Testis (tissue), 3 donors: ENCODE measurements around the gene CACNG4. TPM values are rescaled to one million over a fixed set of nuclear protein-coding genes. Genes with fewer than 3 reads are reported as not detected.

Experiments
- DNase-seq: peaks from one replicate; pipeline ENCODE4 v3.0.0-alpha.2; 2019
- H3K27ac ChIP-seq, 2 donors: fragments of 200-600 bp; sonication (generic); one replicate each; pipeline ENCODE4 v1.5.1; 2019
- H3K27me3 ChIP-seq: fragments of 200-600 bp; sonication (generic); one replicate; pipeline ENCODE4 v1.5.1; 2019
- H3K36me3 ChIP-seq: fragments of 200-600 bp; sonication (generic); one replicate; pipeline ENCODE4 v1.5.1; 2017; ENCODE audit warnings: low read depth; ENCODE audit errors: missing control alignments
- H3K4me1 ChIP-seq: fragments of 200-600 bp; sonication (generic); one replicate; pipeline ENCODE4 v1.5.1; 2019
- H3K4me3 ChIP-seq, 2 donors: fragments of 200-600 bp; sonication (generic); one replicate each; pipeline ENCODE4 v1.5.1; 2017 to 2019
- H3K9me3 ChIP-seq: fragments of 200-600 bp; sonication (generic); one replicate; pipeline ENCODE4 v1.5.1; 2017
- POLR2A ChIP-seq: fragments of 450-650 bp; IDR thresholded peaks from one replicate; pipeline ENCODE4 v1.6.1; 2017; ENCODE audit warnings: antibody characterized with exemption, mild to moderate bottlenecking, moderate library complexity
- WGBS, 2 donors: methylation state at CpG; one replicate each; pipeline ENCODE4 v1.1.5; 2018; 5-methylcytosine and 5-hydroxymethylcytosine counted together
- intact Hi-C: fragments of 100-400 bp; cut with DNase I; formaldehyde crosslinking; loops from one replicate; pipeline ENCODE4 v1.15.1; 2023; ENCODE audit warnings: low total_unique reads
- polyA plus RNA-seq: library from polyadenylated mRNA; stranded (reverse); fragments of 350-450 nt; fragmentation: Illumina TruSeq; extraction: RNeasy Lipid Tissue Mini Kit (QIAGEN cat#74804); gene quantifications from one replicate; pipeline ENCODE4 v1.2.3, GENCODE V29; 2014; ENCODE audit warnings: low read depth, low replicate concordance; ENCODE audit not compliant: insufficient read depth
- total RNA-seq, 2 donors: library from RNA; depleted of rRNA; stranded (reverse); fragments of >200 nt; gene quantifications; one replicate each; pipeline ENCODE4 v1.2.3, GENCODE V29; 2016
- TF ChIP-seq, protein P1 (sequence below), 3 experiments: fragments of 450-650 bp in 2 of 3; fragments of 200-600 bp in 1 of 3; sonication (generic) in 1 of 3; IDR thresholded peaks; one replicate each; pipeline ENCODE4 v1.5.1; 2016 to 2019; ENCODE audit warnings: antibody characterized with exemption in 3 of 3, mild to moderate bottlenecking in 2 of 3, moderate library complexity in 1 of 3

Gene CACNG4
- total and polyA plus RNA-seq, 3 donors from 2014 or later = 0.16 to 0.81 (median 0.46) TPM

DNA sequence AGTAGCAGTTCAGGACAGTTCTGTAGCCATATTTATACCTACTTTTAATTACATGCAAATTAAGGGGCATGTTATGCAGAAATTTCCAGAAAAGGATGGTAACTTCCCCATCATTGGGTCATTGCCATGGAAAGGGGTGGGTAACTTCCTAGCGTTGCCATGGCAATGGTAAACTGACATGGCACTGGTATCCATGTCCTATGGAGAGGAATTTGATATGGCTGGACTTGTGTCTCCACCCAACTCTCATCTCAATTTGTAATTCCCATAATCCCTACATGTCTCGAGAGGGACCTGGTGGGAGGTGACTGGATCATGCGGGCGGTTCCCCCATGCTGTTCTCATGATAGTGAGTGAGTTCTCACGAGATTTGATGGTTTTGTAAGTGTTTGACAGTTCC, 35.6 kb upstream of the CACNG4 start:
- Histone ChIP-seq H3K4me3 (no peak overlapping the region), H3K9me3 (no peaks in the 10 kb centered on the region), H3K27me3 (no peaks in the 10 kb centered on the region), H3K27ac (no peak overlapping the region), H3K4me1 (no peaks in the 10 kb centered on the region), H3K36me3 (no peaks in the 10 kb centered on the region)
- TF ChIP-seq, protein P1, sequence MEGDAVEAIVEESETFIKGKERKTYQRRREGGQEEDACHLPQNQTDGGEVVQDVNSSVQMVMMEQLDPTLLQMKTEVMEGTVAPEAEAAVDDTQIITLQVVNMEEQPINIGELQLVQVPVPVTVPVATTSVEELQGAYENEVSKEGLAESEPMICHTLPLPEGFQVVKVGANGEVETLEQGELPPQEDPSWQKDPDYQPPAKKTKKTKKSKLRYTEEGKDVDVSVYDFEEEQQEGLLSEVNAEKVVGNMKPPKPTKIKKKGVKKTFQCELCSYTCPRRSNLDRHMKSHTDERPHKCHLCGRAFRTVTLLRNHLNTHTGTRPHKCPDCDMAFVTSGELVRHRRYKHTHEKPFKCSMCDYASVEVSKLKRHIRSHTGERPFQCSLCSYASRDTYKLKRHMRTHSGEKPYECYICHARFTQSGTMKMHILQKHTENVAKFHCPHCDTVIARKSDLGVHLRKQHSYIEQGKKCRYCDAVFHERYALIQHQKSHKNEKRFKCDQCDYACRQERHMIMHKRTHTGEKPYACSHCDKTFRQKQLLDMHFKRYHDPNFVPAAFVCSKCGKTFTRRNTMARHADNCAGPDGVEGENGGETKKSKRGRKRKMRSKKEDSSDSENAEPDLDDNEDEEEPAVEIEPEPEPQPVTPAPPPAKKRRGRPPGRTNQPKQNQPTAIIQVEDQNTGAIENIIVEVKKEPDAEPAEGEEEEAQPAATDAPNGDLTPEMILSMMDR (IDR thresholded peaks at IDR 0.05) = no peak
- no peak for TF ChIP-seq POLR2A
- WGBS, 2 donors = 92 to 93% methylated on average over 5 of the region's 5 CpGs
- intact Hi-C loops = no loop called here
- DNase-seq = no peak

DNA sequence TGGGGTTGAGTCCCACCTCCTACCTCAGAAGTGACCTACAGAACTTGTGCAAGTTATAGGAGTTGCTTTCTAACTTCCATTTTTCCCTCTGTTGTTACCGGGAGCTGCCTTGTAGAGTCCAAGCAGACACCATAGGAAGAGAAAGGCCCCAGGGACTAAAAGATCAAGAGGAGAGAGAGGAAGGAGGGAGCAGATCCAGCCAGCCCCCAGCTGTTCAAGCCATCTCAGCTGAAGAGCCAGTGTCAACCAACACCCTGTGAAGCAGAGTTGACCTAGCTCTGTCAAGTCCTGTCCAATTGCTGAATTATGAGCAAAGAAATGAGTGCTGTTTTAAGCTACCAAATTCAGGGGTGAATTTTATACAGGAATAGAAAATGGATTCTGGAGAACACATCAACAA, 34.9 kb upstream of the CACNG4 start:
- Histone ChIP-seq H3K27me3 (no peaks in the 10 kb centered on the region), H3K4me3 (no peak overlapping the region), H3K4me1 (no peaks in the 10 kb centered on the region), H3K36me3 (no peaks in the 10 kb centered on the region), H3K9me3 (no peaks in the 10 kb centered on the region), H3K27ac (no peak overlapping the region)
- 46 to 57% methylated on average over 1 of the region's 1 CpG for WGBS, 2 donors
- intact Hi-C loops = no loop called here
- no peak for TF ChIP-seq POLR2A
- TF ChIP-seq, protein P1 (IDR thresholded peaks at IDR 0.05) = no peak
- no peak for DNase-seq

DNA sequence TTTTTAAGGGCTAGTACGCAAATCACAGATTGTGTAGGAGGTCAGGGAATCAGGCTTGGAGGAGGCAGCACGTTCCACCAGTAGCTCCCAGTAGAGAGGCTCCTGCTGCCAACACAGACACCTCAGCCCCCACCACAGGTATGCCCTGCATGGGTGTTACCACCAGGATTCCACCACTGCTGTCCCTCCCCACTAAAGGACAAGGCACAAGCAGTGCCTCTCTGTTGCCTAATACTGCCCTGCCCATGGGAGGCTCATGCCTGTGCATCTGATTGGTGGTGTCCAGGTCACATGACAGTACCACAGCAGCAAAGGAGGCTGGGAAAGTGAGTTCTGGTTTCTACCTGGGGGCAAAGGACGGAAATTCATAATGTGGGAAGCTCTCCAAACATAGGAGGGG, 33.6 kb upstream of the CACNG4 start:
- peak; percentile 68 for DNase-seq
- intact Hi-C loops = no loop called here
- H3K4me3 ChIP-seq = no peak overlapping the region
- no peaks in the 10 kb centered on the region for H3K9me3 ChIP-seq
- H3K27ac ChIP-seq = no peak overlapping the region
- no peaks in the 10 kb centered on the region for H3K4me1 ChIP-seq
- 39 to 52% methylated on average over 3 of the region's 3 CpGs for WGBS, 2 donors
- H3K36me3 ChIP-seq = no peaks in the 10 kb centered on the region
- TF ChIP-seq, protein P1 (IDR thresholded peaks at IDR 0.05) = no peak
- TF ChIP-seq POLR2A = no peak
- no peaks in the 10 kb centered on the region for H3K27me3 ChIP-seq

DNA sequence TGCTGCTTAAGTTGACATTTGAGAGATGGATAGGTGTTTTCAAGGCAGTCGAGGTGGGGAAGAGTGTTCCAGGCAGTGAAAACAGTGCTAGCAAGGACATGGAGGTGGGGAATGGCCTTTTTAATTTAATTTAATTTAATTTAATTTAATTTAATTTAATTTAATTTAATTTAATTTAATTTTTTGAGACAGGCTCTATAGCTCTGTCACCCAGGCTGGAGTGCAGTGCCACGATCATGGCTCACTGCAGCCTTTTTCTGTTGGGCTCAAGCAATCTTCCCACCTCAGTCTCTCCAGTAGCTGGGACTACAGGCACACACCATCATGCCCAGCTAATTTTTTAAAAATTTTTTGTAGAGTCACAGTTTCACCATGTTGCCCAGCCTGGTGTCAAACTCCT, 32.2 kb upstream of the CACNG4 start:
- no peaks in the 10 kb centered on the region for H3K27me3 ChIP-seq
- H3K36me3 ChIP-seq = no peaks in the 10 kb centered on the region
- no peak overlapping the region for H3K4me3 ChIP-seq
- intact Hi-C loops = no loop called here
- no peak for DNase-seq
- no peak for TF ChIP-seq POLR2A
- TF ChIP-seq, protein P1 (IDR thresholded peaks at IDR 0.05) = no peak
- H3K4me1 ChIP-seq = no peaks in the 10 kb centered on the region
- H3K9me3 ChIP-seq = no peaks in the 10 kb centered on the region
- no peak overlapping the region for H3K27ac ChIP-seq
- 63 to 64% methylated on average over 2 of the region's 2 CpGs for WGBS, 2 donors

DNA sequence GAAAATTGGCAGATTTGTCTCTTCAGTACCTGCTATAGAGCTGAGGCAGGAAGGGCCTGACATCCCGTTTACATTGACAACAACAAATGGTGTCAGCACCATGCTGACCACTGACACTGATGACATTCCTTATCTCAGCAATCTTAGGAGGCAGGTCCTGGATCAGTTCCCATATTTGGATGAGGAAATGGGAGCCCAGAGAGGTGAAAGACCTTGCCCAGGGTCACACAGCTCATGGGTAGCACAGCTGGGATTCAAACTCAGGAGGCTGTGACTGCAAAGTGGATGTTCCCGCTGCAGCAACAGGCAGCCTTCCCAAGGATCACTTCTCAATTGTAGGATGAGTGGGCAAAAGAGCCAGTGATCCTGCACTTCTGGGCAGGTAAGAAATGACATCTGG, 30.5 kb upstream of the CACNG4 start:
- Histone ChIP-seq H3K27me3 (no peaks in the 10 kb centered on the region), H3K4me3 (no peak overlapping the region), H3K27ac (no peak overlapping the region), H3K9me3 (no peaks in the 10 kb centered on the region), H3K36me3 (no peaks in the 10 kb centered on the region), H3K4me1 (no peaks in the 10 kb centered on the region)
- TF ChIP-seq, protein P1 (IDR thresholded peaks at IDR 0.05) = no peak
- TF ChIP-seq POLR2A = no peak
- DNase-seq = no peak
- intact Hi-C loops = no loop called here
- WGBS, 2 donors = 59 to 88% methylated on average over 2 of the region's 2 CpGs
